Measurements from ENCODE around the gene FHIT.

The FHIT gene

DNA sequence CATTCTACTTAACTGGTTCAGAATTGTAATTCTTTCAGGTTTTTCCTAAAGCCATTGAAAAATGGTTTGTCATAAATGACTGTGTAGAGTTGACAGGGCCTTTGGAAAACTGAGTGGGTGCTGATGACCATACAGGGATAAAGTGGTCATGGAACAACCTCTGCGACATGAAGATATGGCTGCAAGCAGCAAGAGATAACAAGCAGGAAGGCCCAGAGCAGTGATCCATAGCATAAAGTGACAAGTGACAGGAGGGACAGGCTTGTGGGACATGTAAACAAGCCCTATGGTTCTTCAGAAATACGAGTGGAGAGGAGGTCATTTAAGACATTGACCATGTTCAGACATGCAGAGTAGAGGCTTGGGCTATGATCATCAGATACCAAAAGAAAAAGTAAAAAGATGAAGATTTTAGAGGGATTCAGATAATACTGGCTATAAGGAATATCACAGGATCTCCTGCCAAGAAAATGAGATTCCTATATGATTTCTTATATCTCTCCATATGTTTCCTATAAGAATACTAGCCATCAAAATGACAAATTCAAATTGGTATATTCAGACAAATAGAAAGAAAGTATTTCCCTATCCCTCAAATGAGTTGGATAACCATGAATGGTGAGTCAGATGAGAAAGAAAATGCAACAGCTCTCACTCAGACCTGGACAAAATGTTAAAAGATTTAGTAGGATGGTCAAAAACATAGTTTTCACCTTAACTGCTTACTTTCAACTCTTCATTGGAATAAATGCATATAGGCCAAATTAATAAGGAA lies 1373.8 kb downstream of the FHIT start:
- DNase-seq (ENCODE audit: low spot score), result no peak

DNA sequence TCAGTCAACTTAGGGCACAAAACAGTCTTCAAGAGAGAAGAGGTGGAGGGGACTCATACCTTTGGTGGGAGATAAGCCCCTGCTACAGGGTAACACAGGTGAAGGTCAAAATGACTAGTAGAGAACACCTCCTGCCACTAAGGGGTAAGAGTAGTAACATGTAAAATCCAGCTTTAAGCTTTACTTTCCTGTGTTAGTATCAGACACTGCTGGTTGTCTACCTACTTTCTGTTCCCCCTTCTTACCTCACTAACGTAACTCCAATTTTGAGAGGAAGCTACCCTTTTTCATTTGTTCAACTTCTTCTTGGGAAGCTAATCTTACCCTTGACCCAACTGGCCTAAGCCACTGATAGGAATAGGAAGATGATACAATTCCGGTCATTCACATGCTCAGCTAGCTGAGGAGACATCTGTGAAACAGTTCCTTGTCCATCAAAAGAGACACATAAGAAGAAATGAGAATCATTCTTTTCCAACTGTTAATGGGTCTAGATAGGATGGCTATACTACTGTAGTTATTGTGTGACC lies 1374.7 kb downstream of the FHIT start:
- no peak for DNase-seq (ENCODE audit: low spot score)

DNA sequence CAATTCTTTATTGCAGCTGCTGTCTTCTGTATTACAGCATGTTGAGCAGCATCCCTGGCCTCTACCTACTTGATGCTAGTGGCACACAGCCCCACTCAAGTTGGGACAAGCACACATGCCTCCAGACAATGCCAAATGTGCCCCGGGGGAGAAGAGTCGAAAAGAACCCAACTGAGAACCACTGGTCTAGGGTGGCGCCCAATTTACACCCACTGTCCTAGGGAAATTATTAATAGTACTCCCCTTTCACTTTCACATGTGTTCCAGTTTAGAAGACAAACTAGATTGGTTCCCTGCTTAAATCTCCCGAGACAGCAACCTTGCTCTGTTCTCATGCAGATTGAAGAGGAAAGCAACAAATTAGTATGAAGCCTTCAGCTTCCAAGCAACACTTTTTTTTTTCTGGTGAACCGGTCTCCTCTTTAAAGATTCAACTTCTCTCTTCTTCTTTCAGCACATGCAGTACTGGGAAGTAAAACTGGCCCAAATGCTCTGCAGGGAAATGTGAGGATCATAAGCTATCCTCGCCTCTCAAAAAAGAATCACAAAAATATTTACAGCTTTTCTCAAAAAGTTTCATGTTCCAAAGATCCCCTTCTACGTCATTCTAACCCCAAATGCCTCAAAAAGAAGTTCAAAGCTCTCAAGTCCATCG lies 1377.5 kb downstream of the FHIT start:
- DNase-seq (ENCODE audit: low spot score), result no peak

DNA sequence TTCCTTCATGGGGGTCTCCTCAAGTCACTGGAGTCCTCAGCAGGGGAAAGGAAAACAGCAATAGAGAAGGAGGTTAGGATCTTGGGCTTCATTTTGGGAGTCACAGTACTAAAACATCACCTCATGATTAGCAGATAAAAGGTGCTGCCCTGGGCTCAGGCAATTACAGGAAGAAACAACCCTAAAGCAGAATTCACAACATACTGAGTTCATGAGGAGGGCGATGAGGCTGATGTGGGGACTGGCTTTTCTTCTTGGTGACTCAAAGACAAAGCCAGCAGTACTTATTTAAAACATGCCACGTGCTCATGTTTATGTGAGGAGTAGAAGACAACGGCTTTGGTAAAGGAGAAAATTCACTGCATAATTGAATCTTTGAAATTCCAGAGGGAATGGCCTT lies 1379.1 kb downstream of the FHIT start:
- no peak for DNase-seq (ENCODE audit: low spot score)

DNA sequence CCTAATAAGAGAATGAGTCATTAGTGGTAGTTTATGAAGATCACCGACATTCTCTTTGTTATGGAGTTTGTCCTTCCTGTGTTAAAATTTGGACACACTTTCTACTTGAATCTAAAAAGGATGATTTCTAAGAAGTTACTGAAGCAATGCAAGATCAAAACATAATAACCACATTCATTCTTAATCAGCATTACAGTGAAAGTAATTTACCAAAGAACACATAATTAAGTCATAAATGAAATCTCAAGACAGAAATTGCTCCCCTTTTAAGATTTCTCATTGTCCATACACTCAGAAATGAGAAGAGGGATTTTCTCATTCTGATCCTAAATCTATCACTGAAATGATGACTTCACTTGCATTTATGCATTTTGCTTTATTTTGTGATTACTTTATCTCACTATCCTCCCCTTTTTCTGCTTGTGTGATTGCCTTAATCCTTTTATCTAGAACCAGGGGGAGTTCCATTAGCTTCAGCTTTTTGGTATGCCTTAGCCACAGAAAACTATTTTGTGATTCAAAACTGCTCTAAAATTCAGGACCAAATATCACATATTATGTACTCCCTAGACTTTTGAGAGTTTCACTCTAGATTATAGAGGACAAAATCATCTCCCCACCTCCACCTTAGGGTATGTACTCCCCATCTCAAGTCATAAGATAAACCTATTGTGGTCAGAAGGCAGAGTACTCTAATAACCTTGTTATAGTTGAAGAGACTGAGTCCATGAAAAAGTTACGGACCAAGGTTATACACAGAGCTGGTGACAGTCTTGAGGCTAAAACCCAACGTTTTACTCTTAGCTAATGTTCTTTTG lies 1383.9 kb downstream of the FHIT start:
- DNase-seq (ENCODE audit: low spot score), result no peak

DNA sequence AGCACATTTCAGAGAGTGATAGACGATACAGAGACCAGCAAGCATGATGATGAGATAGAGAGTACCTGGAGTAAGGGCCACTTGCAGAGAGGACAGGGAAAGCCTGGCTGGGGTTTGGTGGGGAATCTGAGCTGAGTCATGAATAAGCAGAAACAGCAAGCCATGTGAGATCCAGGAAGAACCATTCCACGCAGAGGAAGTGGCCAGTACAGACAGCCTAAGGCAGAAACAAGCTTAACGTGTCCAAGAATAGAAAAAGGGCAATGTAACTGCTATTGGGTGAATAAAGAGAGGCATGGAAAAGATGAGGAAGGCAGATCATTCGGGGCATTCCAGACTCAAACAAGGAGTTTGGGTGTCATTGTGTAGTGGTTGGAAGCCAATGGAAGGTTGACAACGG lies 1385.2 kb downstream of the FHIT start:
- no peak for DNase-seq (ENCODE audit: low spot score)

DNA sequence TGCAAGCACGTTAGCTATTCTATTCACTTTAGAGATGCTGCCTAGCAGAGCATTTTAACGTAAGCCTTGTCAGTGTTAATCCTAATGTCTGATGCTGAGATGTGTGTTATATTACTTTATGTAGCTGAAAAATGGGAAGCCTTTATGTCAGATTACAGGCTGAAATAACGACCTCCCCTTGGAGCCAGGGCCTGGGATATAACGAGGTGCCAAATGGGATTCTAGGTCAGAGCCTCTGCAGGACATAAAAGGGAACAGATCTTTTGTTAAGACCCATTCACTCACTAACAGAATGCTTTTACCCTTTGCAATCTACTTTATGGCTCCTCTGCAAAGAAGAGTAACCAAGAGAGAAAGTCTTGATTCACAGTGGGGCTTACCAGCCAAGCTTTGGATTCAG lies 1385.9 kb downstream of the FHIT start:
- DNase-seq (ENCODE audit: low spot score), result no peak

DNA sequence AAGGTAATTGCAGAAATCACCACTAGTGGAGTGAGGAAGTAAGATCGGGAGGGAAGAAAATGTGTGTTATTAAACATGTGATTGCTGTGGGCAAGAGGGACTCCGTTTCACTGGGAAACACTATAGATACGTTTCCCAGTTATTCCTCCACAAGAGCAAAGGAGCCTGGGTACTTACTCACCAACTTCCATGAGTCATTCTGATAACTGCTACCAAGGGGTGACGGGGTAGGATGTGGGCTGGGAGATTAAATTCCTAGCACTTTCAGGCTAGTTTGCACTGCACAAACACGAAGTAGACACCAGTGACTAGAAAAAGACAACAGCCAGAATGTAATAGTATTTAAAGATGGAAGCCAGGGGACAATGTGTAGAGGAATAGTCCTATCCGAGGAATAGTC lies 1388.6 kb downstream of the FHIT start:
- no peak for DNase-seq (ENCODE audit: low spot score)

DNA sequence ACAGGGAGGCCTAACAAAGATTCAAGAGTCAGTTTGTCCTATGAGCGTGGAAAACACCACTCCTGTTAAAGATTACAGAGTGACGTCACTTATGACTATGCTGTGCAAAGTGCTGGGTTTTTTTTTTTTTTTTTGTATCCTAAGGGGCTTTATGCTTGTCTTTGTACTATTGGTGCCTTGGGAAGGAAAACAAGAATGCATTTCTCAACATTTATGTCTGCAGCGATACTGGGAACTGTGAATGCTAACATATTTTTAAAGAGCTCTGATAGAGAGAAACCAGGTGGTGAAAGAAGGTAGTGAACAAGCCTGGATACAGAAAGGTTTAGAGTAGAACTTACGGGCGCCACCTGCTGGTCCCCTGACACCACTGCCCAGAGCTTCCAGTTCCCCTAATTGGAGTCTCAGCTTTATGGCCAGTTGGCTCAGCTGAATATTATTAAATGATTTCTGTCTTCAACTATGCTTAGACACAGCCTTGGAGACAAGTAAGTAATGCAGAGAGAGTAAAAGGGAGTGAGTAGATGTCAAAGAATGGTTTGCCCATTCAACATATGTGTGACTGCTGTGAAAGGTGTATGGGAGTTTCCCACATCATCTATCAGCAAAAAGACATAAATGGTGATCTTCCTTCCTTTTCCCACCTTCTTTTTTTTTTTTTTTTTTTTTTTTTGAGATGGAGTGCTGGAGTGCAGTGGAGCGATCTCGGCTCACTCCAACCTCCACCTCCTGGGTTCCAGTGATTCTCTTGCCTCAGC lies 1393.5 kb downstream of the FHIT start:
- DNase-seq (ENCODE audit: low spot score), result peak; percentile 41

DNA sequence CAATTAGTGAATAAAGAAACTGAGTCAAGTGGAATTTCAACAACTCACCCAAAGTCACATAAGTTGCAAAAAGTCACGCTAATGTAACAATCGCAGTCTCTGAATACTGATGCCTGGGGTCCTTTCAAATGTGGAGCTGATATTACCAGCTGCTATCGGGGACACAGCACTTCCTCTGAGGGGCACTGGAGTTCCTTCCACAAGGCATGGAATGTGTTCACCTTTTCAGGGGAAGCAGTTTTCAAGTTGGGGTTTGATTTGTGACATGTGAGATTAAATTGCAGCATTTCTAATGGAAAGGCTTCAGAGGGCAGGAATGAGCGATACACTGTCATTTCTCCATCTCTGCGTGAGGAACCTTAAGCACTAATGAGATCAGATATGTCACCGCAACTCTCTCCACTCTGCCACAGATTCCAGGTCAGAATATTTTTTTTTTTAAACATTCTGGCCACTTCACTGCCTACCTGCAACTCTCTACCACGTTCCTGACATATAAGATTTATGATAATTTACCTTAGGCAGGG lies 1394.3 kb downstream of the FHIT start:
- DNase-seq (ENCODE audit: low spot score), result no peak

DNA sequence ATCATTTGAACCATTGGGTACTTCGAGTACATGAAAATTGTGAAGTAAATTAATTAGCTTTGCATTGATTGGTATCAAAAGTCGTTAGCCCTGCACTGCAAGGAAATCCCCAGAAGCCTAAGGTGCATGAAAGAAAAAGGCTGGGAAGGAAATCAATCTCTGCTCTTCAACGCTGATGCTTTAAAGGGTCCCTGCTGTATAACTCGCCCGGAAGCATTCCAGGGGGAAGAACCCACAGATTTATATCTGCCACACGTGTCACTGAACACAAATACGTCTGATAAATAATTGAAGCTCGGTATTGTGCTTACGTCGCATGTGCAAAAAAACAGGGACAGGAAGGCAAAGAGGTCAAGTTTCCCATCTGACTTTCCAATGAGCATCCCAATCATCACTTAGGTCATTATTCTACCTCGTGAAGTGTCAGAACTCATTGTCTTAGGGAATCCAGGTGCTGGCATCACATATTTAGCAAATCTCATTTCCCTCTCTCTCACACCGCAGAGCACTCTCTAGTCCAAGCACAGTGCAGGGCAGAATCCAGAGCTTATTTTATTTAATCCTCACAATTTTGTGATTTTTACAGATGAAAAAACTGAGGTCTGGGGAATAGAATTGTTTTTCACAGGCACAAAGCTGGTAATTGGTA lies 1397.1 kb downstream of the FHIT start:
- no peak for DNase-seq (ENCODE audit: low spot score)

DNA sequence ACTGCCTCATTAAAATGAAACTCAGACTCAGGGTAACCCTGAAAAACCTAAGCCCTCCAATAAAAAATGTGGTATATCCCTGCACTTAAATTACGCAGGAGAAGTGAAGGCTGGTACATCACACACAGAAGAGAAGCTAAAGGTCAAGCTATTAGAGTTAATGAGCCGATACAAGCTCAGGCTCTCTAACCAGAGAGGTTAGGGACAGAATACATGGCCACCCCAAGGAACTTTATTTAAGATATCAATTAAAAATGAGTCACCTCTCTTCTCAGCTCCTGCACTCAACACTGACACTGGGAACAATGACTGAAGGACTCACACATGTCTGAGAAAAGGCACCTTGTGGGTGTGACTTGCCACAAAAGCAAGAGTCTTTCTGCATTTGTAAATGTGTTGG lies 1400.8 kb downstream of the FHIT start:
- DNase-seq (ENCODE audit: low spot score), result no peak

DNA sequence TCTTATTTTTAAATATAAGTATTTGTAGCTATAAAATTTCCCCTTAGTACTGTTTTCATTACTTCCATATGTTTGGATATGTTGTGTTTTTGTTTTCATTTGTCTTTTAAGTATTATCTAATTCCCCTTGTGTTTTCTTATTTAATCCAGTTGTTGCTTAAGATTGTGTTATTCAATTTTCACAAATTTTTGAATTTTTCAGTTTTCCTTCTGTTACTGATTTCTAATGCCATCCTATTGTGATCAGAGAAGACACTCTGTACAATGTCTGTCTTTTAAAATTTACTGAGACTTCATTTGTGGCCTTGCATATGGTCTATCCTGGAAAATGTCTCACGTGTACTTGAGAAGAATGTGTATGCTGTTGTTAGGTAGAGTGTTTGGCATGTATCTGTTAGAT lies 1405.9 kb downstream of the FHIT start:
- no peak for DNase-seq (ENCODE audit: low spot score)

DNA sequence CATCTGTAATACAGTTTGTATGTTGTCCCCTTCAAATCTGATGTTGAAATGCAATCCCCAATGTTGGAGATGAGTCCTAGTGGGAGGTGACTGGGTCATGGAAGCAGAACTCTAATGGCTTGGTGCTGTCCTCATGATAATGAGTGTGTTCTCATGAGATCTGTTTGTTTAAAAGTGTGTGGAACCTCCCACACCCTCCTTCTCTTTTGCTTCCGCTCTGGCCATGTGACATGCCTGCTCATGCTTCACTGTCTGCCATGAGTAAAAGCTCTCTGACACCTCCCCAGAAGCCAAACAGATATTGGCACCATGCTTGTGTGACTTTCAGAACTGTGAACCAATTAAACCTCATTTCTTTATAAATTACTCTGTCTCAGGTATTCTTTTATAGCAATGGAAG lies 1407.4 kb downstream of the FHIT start:
- no peak for DNase-seq (ENCODE audit: low spot score)

DNA sequence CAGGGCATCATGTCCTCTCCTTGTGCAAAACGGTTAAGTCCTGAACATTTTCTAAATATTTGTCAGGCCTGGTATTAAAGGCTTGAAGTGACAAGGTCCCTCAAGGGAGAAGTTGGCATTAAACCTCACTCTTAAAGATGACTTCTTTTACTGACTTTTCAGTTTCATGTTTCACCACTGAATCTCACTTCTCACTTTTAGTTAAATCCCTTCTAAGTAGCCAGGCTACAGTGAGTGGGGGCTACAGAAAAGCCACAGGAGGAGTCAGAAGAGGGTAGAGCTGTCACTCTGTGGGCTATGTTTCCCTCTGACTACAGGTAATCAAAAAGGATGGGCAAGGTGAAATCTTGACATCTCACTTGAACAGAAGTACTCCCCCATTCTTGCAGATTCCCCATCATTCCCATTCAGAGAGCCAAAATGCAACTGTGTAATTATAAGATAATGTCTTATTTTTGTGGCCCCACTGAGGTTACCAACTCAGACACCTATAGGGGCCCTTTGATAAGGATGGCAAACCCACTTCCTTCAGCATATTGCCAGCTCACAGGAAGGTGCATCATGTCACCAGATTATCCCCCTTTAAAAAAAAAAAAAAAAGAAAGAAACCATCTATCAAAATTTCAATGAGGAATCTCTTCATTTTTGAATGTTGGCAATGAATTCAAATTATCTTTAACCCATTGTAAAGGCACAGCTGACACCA lies 1411.3 kb downstream of the FHIT start:
- DNase-seq (ENCODE audit: low spot score), result no peak

DNA sequence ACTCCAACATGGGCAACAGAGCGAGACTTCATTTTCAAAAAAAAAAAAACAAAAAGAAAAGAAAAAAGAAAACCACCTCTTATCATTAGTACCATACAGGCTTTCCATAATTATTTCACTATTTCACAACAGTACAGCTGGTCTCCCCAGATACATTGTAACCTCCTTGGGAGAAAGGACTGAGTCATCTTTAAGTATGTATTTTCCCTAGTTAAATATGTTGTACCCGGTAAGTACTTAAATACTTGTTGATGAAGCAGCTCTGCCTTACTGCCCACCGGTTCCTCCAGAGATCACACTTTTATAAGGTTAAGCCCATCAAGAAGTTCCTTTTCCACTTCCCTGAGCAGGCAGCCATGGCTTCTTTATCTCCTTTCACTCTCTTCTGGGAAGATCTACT lies 1412.0 kb downstream of the FHIT start:
- no peak for DNase-seq (ENCODE audit: low spot score)

DNA sequence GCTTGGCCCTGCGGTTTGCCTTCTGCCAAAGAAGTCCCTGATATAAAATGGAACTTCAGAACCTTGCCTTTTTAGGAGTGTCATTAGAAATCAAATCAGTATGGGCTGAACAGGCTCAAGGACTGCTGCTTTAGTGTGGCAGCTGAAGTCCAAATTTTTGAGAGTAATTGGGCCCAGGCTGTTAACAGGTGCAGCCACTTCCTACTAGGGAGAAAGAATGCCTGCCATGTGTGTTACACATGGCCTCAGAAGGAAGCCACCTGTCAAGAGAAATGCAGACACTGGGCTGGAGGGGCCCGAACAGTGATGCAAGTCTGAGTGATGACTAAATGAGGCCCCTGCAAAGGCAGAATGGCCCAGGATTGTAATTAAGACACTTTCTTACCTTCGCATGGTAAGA lies 1414.7 kb downstream of the FHIT start:
- DNase-seq (ENCODE audit: low spot score), result no peak

DNA sequence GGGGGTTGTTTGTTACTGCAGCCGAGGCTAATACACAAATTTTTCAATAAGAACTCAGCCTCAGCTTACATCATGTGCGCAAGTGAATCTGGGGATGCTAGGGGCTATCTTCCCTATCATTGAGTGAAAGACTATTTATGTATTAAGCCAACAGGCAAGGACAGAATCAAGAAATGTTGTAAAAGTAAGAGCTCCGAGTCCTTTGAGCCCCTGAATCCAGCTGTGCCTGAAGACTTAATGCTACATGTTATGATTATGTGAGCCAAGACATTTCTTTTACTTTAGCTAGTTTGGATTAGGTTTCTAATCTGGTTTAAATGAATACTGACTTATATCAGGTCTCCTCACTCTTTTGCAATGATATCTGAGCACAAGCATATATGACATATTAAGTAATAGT lies 1418.5 kb downstream of the FHIT start:
- no peak for DNase-seq (ENCODE audit: low spot score)

DNA sequence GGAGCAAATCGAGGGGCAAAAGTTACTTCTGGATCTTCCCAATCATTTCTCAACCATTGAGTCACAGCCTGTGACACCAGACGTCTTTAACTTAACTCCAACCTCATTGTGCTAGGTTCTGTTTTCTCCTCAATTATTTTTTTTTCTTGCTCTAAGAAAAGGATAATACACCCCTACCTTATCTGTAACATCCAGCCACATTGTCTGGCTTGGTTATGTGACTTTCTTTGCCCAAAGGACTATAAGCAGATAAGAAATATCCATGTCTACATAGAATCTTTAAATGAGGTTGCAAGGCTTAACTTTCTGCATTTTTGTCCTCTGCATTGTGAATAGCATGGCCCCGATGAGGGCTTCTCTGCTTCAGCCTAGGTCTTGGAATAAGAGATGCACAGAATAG lies 1419.0 kb downstream of the FHIT start:
- DNase-seq (ENCODE audit: low spot score), result no peak

DNA sequence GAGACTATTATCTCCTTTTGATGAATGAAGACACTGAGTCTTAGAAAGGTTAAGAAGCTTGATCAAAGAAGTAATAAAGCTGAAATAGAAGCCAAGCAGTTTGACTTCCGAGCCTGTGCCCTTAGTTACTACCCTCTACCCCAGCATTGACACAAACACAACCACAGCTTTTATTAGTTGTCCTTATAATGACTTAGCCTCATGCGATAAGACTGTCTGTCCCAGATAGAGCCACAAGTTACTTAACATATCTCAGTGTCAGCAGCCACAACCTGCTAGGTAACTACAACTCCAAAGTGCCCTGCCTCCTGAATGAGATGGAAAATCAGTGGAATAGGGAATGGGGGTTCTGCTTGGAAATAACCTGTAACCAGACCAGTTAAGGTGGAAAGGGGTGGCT lies 1419.9 kb downstream of the FHIT start:
- no peak for DNase-seq (ENCODE audit: low spot score)

DNA sequence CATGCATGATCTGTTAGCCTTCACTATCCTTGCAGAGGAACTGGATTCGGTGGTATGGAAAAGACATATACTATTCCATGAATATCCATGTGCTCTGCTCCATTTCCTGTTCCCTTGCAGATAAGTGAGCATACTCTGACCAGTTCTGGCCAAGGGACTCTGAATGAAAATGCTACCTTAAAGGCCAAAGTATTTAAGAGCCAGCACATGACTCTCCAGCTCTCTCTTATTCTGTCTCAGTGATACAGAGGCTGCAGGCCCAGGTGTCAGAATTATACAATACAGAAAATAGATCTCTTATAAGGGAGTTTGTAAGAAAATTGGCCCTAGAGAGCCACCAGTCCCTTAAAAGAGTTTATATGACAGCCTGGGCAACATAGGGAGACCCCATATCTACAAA lies 1421.7 kb downstream of the FHIT start:
- no peak for DNase-seq (ENCODE audit: low spot score)
